Fibroblast of skin of back (primary cell): Measurements from ENCODE around the gene TSPAN9.
A peak's percentile ranks its signal among the peaks of the same experiment; 100 is the strongest.

Source experiments
- DNase-seq: peaks from one replicate; pipeline ENCODE4 v3.0.0-alpha.2; 2013

TSPAN9 gene

GRCh38 chr12:3044141-3044630 is 33.0 kb upstream of the TSPAN9 start:
- DNase-seq = no peak

DNA sequence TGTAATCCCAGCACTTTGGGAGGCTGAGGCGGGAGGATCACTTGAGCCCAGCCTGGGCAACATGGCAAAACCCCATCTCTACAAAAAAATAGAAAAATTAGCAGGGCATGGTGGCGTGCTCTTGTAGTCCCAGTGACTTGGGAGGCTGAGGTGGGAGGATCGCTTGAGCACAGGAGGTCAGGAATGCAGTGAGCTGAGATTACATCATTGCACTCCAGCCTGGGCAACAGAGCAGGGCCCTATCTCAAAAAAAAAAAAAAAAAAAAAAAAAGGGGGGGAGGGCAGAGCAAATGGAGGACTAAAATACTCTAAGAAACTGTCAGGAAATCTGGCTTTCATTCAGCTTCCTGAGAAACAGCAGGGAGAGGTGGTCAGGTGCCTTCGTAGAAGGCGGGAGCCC is 31.7 kb upstream of the TSPAN9 start:
- DNase-seq = no peak

GRCh38 chr12:3045989-3046388 is 31.2 kb upstream of the TSPAN9 start:
- DNase-seq = no peak

DNA sequence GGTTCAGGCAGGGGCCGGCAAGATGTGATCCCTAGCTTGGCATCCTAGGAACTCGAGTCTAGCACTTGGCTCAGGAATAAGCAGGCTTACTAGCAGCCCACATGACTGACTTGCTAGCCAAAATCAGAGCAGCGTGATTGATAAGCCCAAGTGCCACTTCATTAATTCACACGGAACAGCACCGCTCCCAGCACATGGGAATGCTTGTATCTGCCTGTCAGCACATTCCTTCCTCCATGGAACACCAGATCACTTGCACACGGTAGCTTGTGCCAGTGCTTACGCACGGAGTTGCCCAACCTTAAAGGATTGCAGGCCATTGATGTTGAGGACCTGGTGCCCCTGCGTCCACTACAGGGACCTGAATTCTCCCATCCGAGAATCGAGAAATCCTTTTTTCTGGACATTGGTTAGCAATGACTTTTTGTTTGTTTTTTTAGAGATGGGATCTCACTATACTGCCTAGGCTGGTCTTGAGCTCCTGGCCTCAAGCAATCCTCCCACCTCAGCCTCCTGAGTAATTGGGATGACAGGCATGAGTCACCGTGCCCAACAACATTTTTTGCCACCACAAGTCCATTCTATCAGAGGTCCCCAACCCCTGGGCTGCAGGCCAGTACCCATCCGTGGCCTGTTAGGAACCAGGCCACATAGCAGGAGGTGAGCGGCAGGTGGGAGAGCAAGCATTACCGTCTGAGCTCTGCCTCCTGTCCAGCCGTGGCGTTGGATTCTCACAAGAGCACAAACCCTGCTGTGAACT is 30.6 kb upstream of the TSPAN9 start:
- DNase-seq = no peak

- no peak for DNase-seq
Measured at GRCh38 chr12:3047961-3048360, 29.2 kb upstream of the TSPAN9 start.

DNA sequence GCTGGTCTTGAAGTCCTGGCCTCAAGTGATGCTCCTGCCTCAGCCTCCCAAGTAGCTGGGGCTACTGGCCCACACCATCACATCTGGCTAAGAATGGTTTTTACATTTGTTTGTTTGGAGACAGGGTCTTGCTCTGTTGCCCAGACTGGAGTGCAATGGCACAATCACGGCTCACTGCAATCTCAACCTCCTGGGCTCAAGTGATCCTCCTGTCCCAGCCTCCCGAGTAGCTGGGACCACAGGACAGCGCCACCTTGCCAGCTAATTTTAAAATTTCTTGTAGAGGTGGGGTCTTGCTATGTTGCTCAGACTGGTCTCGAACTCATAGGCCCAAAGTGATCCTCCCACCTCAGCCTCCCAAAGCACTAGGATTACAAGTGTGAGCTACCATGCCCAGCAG is 28.6 kb upstream of the TSPAN9 start:
- no peak for DNase-seq

DNA sequence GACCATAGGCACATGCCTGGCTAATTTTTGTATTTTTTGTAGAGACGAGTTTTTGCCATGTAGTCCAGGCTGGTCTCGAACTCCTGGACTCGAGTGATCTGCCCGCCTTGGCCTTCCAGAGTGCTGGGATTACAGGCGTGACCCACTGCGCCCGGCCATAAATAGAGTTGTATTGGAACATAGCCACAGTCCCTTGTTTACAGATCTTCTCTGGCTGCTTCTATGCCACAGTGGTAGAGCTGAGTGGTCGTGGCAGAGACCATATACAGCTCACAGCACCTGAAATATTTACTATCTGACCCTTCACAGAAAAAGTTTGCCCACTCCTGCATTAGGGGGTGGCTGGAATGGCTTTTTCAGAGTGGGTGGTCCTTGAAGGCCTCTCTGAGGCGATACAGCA is 28.0 kb upstream of the TSPAN9 start:
- DNase-seq = no peak

DNA sequence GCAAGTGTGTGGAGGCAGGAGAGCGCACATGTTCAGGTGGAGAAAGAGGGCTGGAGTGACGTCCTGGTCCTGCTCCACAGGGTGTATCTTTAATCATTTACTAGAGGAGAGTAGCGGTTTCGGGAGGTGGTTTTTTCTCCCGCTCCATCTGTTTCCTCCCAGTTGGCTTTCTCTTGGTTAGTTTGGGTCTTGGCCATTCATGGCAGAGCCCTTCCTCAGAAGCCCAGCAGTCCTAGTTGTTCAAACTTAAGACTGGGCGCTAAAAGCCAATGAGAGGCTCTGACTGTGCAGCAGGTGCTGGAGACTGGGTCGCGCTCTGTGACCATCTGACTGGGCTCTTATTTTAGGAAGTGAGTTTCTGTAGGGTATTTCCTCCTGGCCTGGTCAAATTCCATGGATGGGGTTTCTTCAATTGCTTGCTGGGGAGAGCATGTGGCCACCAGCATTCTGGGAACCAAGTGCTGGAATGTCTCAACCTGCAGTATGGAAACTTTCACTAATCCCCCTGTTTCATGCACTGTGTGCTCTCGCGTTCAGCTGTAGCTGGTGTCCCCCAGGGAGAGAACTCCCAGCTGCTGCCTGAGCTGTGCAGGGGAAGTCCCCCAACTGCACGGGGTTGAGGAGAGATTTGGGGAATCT is 27.4 kb upstream of the TSPAN9 start:
- DNase-seq = no peak

GRCh38 chr12:3054374-3054773 is 22.8 kb upstream of the TSPAN9 start:
- no peak for DNase-seq

- DNase-seq = no peak
Measured at GRCh38 chr12:3055026-3055703, 22.0 kb upstream of the TSPAN9 start.

DNA sequence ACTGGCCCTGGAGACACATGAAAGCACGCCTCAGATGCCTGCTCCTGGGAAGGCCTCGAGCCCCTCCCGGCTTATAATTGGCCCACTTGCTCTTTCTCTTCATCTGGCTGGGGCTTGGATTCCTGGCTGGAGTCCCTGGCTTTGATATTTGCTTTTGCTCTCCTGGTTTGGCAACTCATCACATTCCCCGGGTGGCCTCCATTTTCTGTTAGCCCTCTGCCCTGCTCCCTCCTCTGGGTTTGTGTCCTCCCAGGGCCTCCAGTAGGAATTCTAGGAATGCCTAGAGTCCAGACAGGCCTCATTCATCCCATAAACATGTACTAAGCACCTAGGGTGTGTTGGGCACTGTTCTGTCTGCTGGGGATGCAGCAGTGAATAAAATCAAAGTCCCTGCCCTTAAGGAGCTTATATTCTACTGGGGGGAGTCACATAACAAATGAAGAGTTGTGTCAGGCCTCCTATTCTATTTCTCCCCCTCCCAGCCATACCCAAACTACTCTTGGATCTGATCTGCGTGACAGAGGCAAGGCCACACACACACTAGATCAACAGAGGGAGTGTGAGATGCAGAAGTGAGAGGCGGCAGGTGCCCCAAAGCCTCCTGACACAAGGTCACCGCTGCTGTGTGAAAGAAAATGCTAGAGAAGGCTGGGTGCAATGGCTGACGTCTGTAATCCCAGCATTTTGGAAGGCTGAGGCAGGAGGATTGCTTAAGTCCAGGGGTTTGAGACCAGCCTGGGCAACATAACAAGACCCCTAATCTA is 21.3 kb upstream of the TSPAN9 start:
- DNase-seq = peak; percentile 61

DNA sequence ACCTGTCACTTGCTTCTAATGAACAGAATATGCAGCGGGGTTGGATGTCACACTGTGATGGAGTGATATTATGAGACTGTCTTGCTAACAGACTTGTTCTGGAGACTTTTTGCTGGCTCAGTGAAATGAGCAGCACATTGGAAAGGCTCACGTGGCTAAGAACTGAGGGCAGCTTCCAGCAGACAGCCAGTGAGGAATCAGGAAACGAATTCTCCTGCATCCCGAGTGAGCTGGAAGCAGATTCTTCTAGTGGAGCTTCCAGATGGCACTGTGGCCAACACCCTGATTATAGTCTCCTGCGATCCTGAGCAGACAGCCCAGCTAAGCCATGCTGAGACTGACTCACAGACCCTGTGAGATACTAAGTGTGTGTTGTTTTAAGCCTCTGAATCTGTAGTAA is 16.1 kb upstream of the TSPAN9 start:
- peak; percentile 87 for DNase-seq

GRCh38 chr12:3061501-3062215 is 15.5 kb upstream of the TSPAN9 start:
- DNase-seq = no peak

DNA sequence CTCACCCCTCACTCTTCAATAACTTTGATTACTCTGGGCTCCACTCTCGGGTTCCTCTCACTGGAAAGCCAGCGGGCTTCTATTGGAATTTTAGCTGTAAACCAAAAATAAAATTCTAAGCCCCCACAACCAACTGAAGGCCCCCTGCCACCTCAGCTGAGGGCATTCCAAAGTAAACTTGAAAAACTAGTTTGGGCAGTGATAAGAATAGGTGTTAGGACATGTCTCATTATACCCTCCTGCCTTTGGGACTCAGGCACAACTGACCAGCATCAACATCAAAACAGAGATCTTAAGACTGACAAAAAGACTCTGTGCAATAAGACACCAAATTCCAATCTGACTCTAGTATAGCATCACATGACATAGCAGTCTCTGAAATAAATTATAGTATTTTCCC is 11.9 kb upstream of the TSPAN9 start:
- no peak for DNase-seq

DNA sequence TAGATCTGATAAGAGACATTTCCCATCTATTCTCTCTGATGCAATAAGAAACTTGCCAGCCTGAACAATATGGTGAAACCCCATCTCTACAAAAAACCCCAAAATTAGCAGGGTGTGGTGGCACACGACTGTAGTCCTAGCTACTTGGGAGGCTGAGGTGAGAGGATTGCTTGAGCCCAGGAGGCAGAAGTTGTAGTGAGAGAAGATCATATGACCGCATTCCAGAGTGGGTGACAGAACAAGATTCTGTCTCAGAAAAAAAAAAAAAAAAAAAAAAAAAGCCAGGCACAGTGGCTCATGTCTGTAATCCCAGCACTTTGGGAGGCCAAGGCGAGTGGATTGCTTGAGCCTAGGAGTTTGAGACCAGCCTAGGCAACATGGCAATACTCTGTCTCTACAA is 11.3 kb upstream of the TSPAN9 start:
- peak; percentile 42 for DNase-seq

GRCh38 chr12:3069714-3070113 is 7.5 kb upstream of the TSPAN9 start:
- DNase-seq = no peak

DNA sequence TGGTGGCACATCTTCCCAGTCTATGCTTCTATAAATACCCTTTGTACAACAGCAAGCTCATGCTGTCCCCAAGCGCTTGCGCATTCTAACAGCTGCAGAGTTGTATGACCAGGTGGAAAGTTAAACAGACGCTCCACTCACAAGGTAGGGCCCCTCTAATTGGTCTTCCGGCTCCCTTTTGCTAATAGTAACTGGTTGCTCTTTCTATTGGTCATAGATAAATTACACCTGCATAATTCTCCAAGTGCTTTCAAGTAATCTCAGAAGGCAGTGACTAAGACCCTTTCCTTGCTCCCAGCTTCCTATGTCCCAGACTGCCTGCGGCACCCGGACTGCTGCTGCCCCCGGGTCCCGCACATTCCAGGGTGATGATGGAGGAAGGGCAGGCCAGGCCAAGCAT is 6.1 kb upstream of the TSPAN9 start:
- no peak for DNase-seq

DNA sequence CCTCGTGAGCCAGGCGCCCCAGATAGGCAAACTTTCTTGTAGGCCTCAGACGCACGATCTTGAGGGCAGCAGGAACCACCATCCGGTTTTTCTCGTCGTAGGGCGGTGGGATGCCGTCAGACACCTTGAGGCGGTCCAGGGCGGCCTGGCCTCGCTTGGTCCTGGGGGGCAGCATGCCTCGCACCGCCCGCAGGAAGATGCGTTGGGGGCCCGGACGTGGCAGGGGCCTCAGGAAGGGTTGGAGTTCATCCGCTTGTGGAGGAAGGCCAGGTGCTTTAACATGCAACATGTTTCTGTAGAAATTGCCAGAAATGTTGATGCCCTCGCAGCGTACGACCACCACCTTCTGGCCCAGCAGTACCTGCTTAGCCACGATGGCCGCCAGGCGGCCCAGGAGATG is 5.5 kb upstream of the TSPAN9 start:
- DNase-seq = no peak

- peak; percentile 74 for DNase-seq
Measured at GRCh38 chr12:3073438-3074250, 3.5 kb upstream of the TSPAN9 start.

- DNase-seq = no peak
Measured at GRCh38 chr12:3075315-3075714, 1.9 kb upstream of the TSPAN9 start.

- DNase-seq = no peak
Measured at GRCh38 chr12:3077572-3078081, 448 bp downstream of the TSPAN9 start.
